GM23338 (cell line): ENCODE measurements around the gene ACOX1. TPM values are rescaled to one million over a fixed set of nuclear protein-coding genes. Genes with fewer than 3 reads are reported as not detected.

Experiments
- ATAC-seq: fragments of 200-7000 bp; cut with Tn5 transposase; 3 replicates; pipeline ENCODE4 v1.9.1; 2020
- DNase-seq: peaks from one replicate; pipeline ENCODE4 v3.0.0-alpha.2; 2015; ENCODE audit warnings: low spot score
- H2AFZ ChIP-seq: fragments of 200-600 bp; sonication (generic); 2 replicates; pipeline ENCODE4 v1.8.0; 2016; ENCODE audit warnings: antibody characterized with exemption, mild to moderate bottlenecking, moderate library complexity
- H3F3A ChIP-seq: fragments of 200-600 bp; sonication (generic); replicated peaks from 2 replicates; pipeline ENCODE4 v1.8.0; 2017; ENCODE audit warnings: antibody characterized with exemption, mixed run types, low read depth
- H3K27ac ChIP-seq: fragments of 200-600 bp; sonication (generic); 2 replicates; pipeline ENCODE4 v1.6.1; 2016; ENCODE audit warnings: low read depth
- H3K27me3 ChIP-seq: fragments of 200-600 bp; sonication (generic); 2 replicates; pipeline ENCODE4 v1.8.0; 2016; ENCODE audit warnings: mild to moderate bottlenecking, mixed run types, moderate library complexity; ENCODE audit not compliant: insufficient read depth
- H3K36me3 ChIP-seq: fragments of 200-600 bp; sonication (generic); 2 replicates; pipeline ENCODE4 v1.8.0; 2016; ENCODE audit warnings: mild to moderate bottlenecking; ENCODE audit not compliant: insufficient read depth
- H3K4me1 ChIP-seq: fragments of 200-600 bp; sonication (generic); 2 replicates; pipeline ENCODE4 v1.8.0; 2016; ENCODE audit warnings: mild to moderate bottlenecking, moderate library complexity; ENCODE audit not compliant: insufficient read depth
- H3K4me2 ChIP-seq: fragments of 200-600 bp; sonication (generic); 2 replicates; pipeline ENCODE4 v1.7.1; 2017; ENCODE audit warnings: mixed run types
- H3K4me3 ChIP-seq: fragments of 200-600 bp; sonication (generic); 2 replicates; pipeline ENCODE4 v1.6.1; 2016; ENCODE audit warnings: mixed run types
- H3K79me2 ChIP-seq: fragments of 200-600 bp; sonication (generic); replicated peaks from 2 replicates; pipeline ENCODE4 v1.8.0; 2017; ENCODE audit warnings: mild to moderate bottlenecking; ENCODE audit not compliant: insufficient read depth
- H3K9me2 ChIP-seq: fragments of 200-600 bp; sonication (generic); 2 replicates; pipeline ENCODE4 v1.8.0; 2017; ENCODE audit not compliant: insufficient read depth
- H4K20me1 ChIP-seq: fragments of 200-600 bp; sonication (generic); replicated peaks from 2 replicates; pipeline ENCODE4 v1.8.0; 2017; ENCODE audit warnings: mild to moderate bottlenecking; ENCODE audit not compliant: insufficient read depth
- H3K27ac Mint-ChIP-seq: 2 replicates; pipeline ENCODE4 v1.8.0; 2020; ENCODE audit warnings: inconsistent platforms, mild to moderate bottlenecking, moderate library complexity, mixed read lengths
- H3K27me3 Mint-ChIP-seq: 3 replicates; pipeline ENCODE4 v1.8.0; 2022; ENCODE audit warnings: low read depth, mild to moderate bottlenecking, moderate library complexity, mixed read lengths, inconsistent platforms; ENCODE audit not compliant: insufficient read depth, poor library complexity
- H3K36me3 Mint-ChIP-seq: 3 replicates; pipeline ENCODE4 v1.8.0; 2021; ENCODE audit warnings: low read depth, mild to moderate bottlenecking, inconsistent platforms, moderate library complexity, mixed read lengths
- H3K4me1 Mint-ChIP-seq: 3 replicates; pipeline ENCODE4 v1.8.0; 2020; ENCODE audit warnings: mild to moderate bottlenecking, inconsistent platforms, mixed read lengths
- H3K4me3 Mint-ChIP-seq: 3 replicates; pipeline ENCODE4 v1.8.0; 2021; ENCODE audit warnings: moderate library complexity, mild to moderate bottlenecking, inconsistent platforms, mixed read lengths
- H3K9me3 Mint-ChIP-seq: 3 replicates; pipeline ENCODE4 v1.8.0; 2020; ENCODE audit warnings: moderate library complexity, mild to moderate bottlenecking, inconsistent platforms, mixed read lengths
- EZH2 ChIP-seq: fragments of 200-600 bp; sonication (generic); IDR thresholded peaks from one replicate; pipeline ENCODE4 v1.8.0; 2017; ENCODE audit warnings: antibody characterized with exemption, mild to moderate bottlenecking, low read depth; ENCODE audit not compliant: unreplicated experiment
- EZH2phosphoT487 ChIP-seq: fragments of 200-600 bp; sonication (generic); IDR thresholded peaks from one replicate; pipeline ENCODE4 v1.8.1; 2018; ENCODE audit warnings: antibody characterized with exemption; ENCODE audit not compliant: unreplicated experiment
- NANOG ChIP-seq: IDR thresholded peaks from 2 replicates; pipeline ENCODE4 v1.6.1; 2016; ENCODE audit warnings: antibody characterized with exemption, borderline replicate concordance
- POLR2AphosphoS5 ChIP-seq: IDR thresholded peaks from 2 replicates; pipeline ENCODE4 v1.6.1; 2016; ENCODE audit warnings: antibody characterized with exemption, low read depth
- ZNF331 ChIP-seq: fragments of 250-450 bp; sonication (Bioruptor Pico); IDR thresholded peaks from 2 replicates; pipeline ENCODE4 v1.5.0; 2020; ENCODE audit warnings: low read depth, mild to moderate bottlenecking, moderate library complexity
- polyA plus RNA-seq: library from polyadenylated mRNA; unstranded; fragments of >200 nt; fragmentation: Nextera tagmentation; extraction: Ambion mirVana; gene quantifications from 2 replicates; pipeline ENCODE4 v1.2.1, GENCODE V29; 2016
- total RNA-seq: library from RNA; depleted of rRNA; stranded (reverse); fragments of >200 nt; shearing (Covaris generic); gene quantifications from 2 replicates; pipeline ENCODE4 v1.2.3, GENCODE V29; 2014
- TF ChIP-seq, protein P1 (sequence below), 2 experiments: fragments of 200-600 bp in 1 of 2; sonication (generic) in 1 of 2; conservative IDR thresholded peaks; 2 replicates each; pipeline versions ENCODE4 v1.5.1 to v1.6.1; 2016 to 2017; ENCODE audit warnings: antibody characterized with exemption in 2 of 2, low read depth in 2 of 2, mild to moderate bottlenecking in 2 of 2, moderate library complexity in 1 of 2
- TF ChIP-seq, protein P2 (sequence below): IDR thresholded peaks from 2 replicates; pipeline ENCODE4 v1.6.1; 2016; ENCODE audit warnings: antibody characterized with exemption
- TF ChIP-seq, protein P3 (sequence below): fragments of 250-450 bp; sonication (Bioruptor Pico); IDR thresholded peaks from 2 replicates; pipeline ENCODE4 v1.5.0; 2020; ENCODE audit warnings: mild to moderate bottlenecking, moderate library complexity

Gene ACOX1
- total and polyA plus RNA-seq, 2 experiments from 2014 or later: 12.8 to 32.9 TPM

DNA sequence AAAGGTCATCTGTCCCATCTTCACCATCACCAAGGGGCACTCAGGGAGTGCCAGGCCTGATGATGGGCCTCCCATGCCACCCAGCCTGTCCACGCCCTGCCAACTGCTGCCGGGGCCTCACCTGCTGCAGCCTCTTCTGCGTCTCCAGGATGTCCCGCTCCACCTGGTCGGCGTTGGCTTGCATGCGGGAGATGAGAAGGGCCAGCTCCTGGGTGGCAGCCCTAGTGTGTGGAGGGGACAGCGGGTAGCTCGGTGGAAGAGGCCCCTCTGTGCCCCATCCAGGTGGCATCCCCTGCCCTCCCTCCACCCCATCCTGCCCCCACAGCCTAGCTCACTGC, 44.9 kb upstream of the ACOX1 start:
- H3K4me1 Mint-ChIP-seq: peaks cover 8% of the 10 kb centered on the region; the same call in 1 of the 3 replicates
- no peaks in the 10 kb centered on the region for H3K79me2 ChIP-seq
- no peaks in the 10 kb centered on the region for H3K36me3 ChIP-seq
- H3K4me3 Mint-ChIP-seq: no peak overlapping the region
- H4K20me1 ChIP-seq: no peaks in the 10 kb centered on the region
- ATAC-seq: no peak
- no peaks in the 10 kb centered on the region for H3K9me2 ChIP-seq
- TF ChIP-seq, protein P1, sequence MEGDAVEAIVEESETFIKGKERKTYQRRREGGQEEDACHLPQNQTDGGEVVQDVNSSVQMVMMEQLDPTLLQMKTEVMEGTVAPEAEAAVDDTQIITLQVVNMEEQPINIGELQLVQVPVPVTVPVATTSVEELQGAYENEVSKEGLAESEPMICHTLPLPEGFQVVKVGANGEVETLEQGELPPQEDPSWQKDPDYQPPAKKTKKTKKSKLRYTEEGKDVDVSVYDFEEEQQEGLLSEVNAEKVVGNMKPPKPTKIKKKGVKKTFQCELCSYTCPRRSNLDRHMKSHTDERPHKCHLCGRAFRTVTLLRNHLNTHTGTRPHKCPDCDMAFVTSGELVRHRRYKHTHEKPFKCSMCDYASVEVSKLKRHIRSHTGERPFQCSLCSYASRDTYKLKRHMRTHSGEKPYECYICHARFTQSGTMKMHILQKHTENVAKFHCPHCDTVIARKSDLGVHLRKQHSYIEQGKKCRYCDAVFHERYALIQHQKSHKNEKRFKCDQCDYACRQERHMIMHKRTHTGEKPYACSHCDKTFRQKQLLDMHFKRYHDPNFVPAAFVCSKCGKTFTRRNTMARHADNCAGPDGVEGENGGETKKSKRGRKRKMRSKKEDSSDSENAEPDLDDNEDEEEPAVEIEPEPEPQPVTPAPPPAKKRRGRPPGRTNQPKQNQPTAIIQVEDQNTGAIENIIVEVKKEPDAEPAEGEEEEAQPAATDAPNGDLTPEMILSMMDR (conservative IDR thresholded peaks at IDR 0.05; ENCODE audit: low read depth in 2 of 2): no peak
- TF ChIP-seq EZH2phosphoT487 (no peak), NANOG (no peak), EZH2 (no peak)
- TF ChIP-seq, protein P2, sequence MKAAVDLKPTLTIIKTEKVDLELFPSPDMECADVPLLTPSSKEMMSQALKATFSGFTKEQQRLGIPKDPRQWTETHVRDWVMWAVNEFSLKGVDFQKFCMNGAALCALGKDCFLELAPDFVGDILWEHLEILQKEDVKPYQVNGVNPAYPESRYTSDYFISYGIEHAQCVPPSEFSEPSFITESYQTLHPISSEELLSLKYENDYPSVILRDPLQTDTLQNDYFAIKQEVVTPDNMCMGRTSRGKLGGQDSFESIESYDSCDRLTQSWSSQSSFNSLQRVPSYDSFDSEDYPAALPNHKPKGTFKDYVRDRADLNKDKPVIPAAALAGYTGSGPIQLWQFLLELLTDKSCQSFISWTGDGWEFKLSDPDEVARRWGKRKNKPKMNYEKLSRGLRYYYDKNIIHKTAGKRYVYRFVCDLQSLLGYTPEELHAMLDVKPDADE: no peak
- DNase-seq: no peak
- no peak overlapping the region for H3K27ac ChIP-seq
- H3K4me3 ChIP-seq: no peak overlapping the region
- H3K27me3 Mint-ChIP-seq: peaks cover 2% of the 10 kb centered on the region
- no peak overlapping the region for H3K27ac Mint-ChIP-seq
- H3F3A ChIP-seq: no peaks in the 10 kb centered on the region
- H2AFZ ChIP-seq: no peak overlapping the region
- no peaks in the 10 kb centered on the region for H3K9me3 Mint-ChIP-seq
- no peaks in the 10 kb centered on the region for H3K36me3 Mint-ChIP-seq
- no peak overlapping the region for H3K4me2 ChIP-seq
- H3K4me1 ChIP-seq: no peaks in the 10 kb centered on the region; the same call in 1 of the 2 replicates
- no peaks in the 10 kb centered on the region for H3K27me3 ChIP-seq

DNA sequence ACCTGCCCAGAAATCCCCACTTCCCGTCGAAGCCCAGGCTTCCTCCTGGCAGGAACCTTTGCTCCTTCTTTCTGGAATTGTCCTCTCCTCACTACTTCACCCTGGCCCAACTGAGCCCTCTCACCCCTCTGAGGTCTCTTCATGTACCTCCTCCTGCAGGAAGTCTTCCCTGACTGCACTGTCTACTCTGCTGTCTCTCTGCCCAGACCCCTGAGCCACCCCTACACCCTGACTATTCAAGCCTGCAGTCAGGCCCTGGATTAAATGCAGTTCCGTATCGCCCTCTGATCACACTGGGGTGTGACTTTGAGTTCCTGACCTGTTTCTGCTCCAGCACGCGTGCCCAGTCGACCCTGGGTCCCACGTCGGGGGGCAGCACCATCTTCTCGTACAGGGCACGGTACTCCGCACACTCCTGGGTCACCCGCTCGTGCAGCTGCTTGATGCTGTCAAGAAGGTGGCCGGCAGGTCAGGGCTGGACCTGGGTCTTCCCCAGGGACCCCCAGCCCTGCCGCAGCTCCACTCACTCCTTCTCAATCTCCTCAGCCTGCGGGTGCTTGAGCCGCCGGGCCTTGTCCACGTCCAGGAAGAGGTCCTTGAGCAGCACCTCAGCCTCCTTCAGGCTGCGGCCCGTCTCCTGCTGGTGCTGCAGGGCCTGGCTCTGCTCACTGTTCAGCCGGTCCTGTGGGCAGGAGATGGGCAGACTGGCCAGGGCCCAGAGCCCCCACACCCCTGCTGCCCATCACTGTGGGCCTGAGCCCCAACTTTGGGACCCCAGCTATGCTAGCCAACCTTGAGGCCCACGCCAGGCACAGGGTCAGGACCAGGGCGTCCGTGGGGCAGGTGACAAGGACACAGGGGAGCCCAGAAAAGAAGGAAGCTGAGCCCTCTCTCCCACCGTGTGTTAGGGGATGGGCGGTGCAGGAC, 44.3 kb upstream of the ACOX1 start:
- H3K4me3 Mint-ChIP-seq: no peak overlapping the region; the same call in 2 of the 3 replicates
- Histone ChIP-seq H3K79me2 (no peaks in the 10 kb centered on the region), H3K36me3 (no peaks in the 10 kb centered on the region), H3F3A (no peaks in the 10 kb centered on the region), H3K4me1 (no peaks in the 10 kb centered on the region), H3K9me2 (no peaks in the 10 kb centered on the region), H3K27me3 (no peaks in the 10 kb centered on the region), H3K27ac (no peak overlapping the region), H2AFZ (no peak overlapping the region), H3K4me2 (no peak overlapping the region), H4K20me1 (no peaks in the 10 kb centered on the region), H3K4me3 (no peak overlapping the region)
- H3K9me3 Mint-ChIP-seq: no peaks in the 10 kb centered on the region
- DNase-seq (no peak), ATAC-seq (no peak)
- peaks cover 6% of the 10 kb centered on the region; the same call in 1 of the 3 replicates for H3K4me1 Mint-ChIP-seq
- H3K27me3 Mint-ChIP-seq: peaks cover 2% of the 10 kb centered on the region
- H3K27ac Mint-ChIP-seq: no peak overlapping the region
- no peaks in the 10 kb centered on the region for H3K36me3 Mint-ChIP-seq
- TF ChIP-seq, protein P3, sequence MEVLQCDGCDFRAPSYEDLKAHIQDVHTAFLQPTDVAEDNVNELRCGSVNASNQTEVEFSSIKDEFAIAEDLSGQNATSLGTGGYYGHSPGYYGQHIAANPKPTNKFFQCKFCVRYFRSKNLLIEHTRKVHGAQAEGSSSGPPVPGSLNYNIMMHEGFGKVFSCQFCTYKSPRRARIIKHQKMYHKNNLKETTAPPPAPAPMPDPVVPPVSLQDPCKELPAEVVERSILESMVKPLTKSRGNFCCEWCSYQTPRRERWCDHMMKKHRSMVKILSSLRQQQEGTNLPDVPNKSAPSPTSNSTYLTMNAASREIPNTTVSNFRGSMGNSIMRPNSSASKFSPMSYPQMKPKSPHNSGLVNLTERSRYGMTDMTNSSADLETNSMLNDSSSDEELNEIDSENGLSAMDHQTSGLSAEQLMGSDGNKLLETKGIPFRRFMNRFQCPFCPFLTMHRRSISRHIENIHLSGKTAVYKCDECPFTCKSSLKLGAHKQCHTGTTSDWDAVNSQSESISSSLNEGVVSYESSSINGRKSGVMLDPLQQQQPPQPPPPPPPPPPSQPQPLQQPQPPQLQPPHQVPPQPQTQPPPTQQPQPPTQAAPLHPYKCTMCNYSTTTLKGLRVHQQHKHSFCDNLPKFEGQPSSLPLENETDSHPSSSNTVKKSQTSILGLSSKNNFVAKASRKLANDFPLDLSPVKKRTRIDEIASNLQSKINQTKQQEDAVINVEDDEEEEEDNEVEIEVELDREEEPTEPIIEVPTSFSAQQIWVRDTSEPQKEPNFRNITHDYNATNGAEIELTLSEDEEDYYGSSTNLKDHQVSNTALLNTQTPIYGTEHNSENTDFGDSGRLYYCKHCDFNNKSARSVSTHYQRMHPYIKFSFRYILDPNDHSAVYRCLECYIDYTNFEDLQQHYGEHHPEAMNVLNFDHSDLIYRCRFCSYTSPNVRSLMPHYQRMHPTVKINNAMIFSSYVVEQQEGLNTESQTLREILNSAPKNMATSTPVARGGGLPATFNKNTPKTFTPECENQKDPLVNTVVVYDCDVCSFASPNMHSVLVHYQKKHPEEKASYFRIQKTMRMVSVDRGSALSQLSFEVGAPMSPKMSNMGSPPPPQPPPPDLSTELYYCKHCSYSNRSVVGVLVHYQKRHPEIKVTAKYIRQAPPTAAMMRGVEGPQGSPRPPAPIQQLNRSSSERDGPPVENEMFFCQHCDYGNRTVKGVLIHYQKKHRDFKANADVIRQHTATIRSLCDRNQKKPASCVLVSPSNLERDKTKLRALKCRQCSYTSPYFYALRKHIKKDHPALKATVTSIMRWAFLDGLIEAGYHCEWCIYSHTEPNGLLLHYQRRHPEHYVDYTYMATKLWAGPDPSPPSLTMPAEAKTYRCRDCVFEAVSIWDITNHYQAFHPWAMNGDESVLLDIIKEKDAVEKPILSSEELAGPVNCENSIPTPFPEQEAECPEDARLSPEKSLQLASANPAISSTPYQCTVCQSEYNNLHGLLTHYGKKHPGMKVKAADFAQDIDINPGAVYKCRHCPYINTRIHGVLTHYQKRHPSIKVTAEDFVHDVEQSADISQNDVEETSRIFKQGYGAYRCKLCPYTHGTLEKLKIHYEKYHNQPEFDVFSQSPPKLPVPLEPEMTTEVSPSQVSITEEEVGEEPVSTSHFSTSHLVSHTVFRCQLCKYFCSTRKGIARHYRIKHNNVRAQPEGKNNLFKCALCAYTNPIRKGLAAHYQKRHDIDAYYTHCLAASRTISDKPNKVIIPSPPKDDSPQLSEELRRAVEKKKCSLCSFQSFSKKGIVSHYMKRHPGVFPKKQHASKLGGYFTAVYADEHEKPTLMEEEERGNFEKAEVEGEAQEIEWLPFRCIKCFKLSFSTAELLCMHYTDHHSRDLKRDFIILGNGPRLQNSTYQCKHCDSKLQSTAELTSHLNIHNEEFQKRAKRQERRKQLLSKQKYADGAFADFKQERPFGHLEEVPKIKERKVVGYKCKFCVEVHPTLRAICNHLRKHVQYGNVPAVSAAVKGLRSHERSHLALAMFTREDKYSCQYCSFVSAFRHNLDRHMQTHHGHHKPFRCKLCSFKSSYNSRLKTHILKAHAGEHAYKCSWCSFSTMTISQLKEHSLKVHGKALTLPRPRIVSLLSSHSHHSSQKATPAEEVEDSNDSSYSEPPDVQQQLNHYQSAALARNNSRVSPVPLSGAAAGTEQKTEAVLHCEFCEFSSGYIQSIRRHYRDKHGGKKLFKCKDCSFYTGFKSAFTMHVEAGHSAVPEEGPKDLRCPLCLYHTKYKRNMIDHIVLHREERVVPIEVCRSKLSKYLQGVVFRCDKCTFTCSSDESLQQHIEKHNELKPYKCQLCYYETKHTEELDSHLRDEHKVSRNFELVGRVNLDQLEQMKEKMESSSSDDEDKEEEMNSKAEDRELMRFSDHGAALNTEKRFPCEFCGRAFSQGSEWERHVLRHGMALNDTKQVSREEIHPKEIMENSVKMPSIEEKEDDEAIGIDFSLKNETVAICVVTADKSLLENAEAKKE (CRISPR knock-in tag): no peak
- no peak for TF ChIP-seq ZNF331 (CRISPR knock-in tag)
- no peak for TF ChIP-seq EZH2
- no peak for TF ChIP-seq EZH2phosphoT487
- no peak for TF ChIP-seq NANOG
- TF ChIP-seq, protein P1 (conservative IDR thresholded peaks at IDR 0.05; ENCODE audit: low read depth in 2 of 2): no peak
- TF ChIP-seq POLR2AphosphoS5: no peak
